ENCODE data around the gene MYO3B.

The MYO3B gene

DNA sequence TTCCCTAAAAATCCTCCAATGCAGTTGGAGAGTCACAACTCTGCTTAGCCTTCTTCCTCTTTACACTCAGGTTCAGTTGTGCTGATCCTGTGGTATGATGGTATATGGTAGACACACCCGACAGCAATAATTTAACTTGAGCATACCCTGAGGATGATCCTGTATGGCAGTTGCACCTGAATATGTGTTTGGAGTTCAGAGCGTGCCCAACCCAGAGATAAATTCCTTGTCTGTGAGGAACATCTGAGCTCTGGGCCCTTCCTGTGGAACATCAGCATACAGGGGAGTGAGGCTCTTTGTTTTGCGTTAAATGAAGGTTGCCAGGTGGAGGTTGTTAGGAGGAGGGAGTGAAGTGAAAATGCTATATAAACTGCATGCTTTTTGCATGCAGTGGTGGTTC, 187.7 kb downstream of the MYO3B start:
- H3K36me3 ChIP-seq = no peaks in the 10 kb centered on the region
- H3K9me3 ChIP-seq (replicated peaks in 1 of 11) = no peaks in the 10 kb centered on the region
- no peak overlapping the region for H3K9ac ChIP-seq
- no peak for TF ChIP-seq Cebpa-rat (IDR thresholded peaks at IDR 0.05)
- no peak overlapping the region for H3K4me2 ChIP-seq
- H4K20me1 ChIP-seq = no peaks in the 10 kb centered on the region; a peak in 1 of 22 replicates
- H3K4me1 ChIP-seq = peaks cover 0 to 14% (median 6%) of the 10 kb centered on the region in 10 experiments; a peak in 13 of 20 replicates
- peaks cover 0 to 75% (median 0%) of the 10 kb centered on the region in 11 experiments; a peak in 8 of 22 replicates for H3K27me3 ChIP-seq
- no peak overlapping the region for H3K27ac ChIP-seq
- no peak overlapping the region for H3K4me3 ChIP-seq

DNA sequence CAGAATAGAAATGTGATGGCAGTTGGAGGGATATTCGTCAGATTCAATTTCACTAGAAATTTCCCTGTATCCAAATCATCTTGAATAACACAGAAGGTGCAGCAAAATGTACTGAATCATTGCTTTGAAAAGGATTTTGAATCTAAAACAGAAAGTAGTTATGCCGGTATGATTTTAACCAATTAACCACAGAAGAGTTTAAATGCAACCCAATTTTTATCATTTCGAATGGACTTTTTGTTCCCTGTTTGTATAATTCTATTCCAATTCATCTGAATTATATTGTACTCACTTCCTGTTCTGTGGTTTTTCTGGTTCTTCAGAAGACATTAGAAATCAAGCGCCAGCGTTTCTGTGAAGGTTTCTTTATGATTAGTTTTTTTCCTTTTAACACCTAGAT, 190.4 kb downstream of the MYO3B start:
- H3K27ac ChIP-seq = no peak overlapping the region
- peaks cover 0 to 17% (median 11%) of the 10 kb centered on the region in 10 experiments; a peak in 14 of 20 replicates for H3K4me1 ChIP-seq
- H3K36me3 ChIP-seq = no peaks in the 10 kb centered on the region
- TF ChIP-seq Cebpa-rat (IDR thresholded peaks at IDR 0.05) = no peak
- H3K4me3 ChIP-seq = no peak overlapping the region
- H3K4me2 ChIP-seq = peak overlapping the region in 2 of 11 experiments; percentile 8 to 11; a peak in 2 of 22 replicates
- H3K9ac ChIP-seq = no peak overlapping the region
- no peaks in the 10 kb centered on the region for H3K9me3 ChIP-seq (replicated peaks in 1 of 11)
- H3K27me3 ChIP-seq = peaks cover 0 to 84% (median 0%) of the 10 kb centered on the region in 11 experiments; a peak in 7 of 22 replicates
- H4K20me1 ChIP-seq = no peaks in the 10 kb centered on the region; a peak in 1 of 22 replicates

DNA sequence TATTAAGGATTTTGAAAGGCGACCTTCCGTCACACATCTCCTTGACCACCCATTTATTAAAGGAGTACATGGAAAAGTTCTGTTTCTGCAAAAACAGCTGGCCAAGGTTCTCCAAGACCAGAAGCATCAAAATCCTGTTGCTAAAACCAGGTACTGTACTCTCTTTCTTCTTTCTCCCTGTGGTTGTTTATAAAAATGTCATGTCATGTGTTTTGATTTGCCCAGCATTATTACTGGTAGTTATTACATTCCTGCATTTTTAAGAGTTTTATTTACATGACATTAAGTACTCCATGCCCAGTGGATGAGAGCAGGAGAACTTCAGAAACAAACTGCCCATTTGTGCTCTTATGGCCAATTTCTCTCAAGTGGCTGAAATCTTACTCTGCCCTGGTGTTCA, 191.3 kb downstream of the MYO3B start:
- H3K27ac ChIP-seq = no peak overlapping the region
- H3K9me3 ChIP-seq (replicated peaks in 1 of 11) = no peaks in the 10 kb centered on the region
- no peak for TF ChIP-seq Cebpa-rat (IDR thresholded peaks at IDR 0.05)
- H3K9ac ChIP-seq = no peak overlapping the region
- no peaks in the 10 kb centered on the region for H3K36me3 ChIP-seq
- peaks cover 0 to 17% (median 11%) of the 10 kb centered on the region in 10 experiments; a peak in 14 of 20 replicates for H3K4me1 ChIP-seq
- H3K4me2 ChIP-seq = no peak overlapping the region
- H3K4me3 ChIP-seq = no peak overlapping the region
- no peaks in the 10 kb centered on the region; a peak in 1 of 22 replicates for H4K20me1 ChIP-seq
- peaks cover 0 to 83% (median 0%) of the 10 kb centered on the region in 11 experiments; a peak in 7 of 22 replicates for H3K27me3 ChIP-seq

GRCh38 chr2:170369894-170370293, 191.9 kb downstream of the MYO3B start:
- H3K27ac ChIP-seq = no peak overlapping the region

DNA sequence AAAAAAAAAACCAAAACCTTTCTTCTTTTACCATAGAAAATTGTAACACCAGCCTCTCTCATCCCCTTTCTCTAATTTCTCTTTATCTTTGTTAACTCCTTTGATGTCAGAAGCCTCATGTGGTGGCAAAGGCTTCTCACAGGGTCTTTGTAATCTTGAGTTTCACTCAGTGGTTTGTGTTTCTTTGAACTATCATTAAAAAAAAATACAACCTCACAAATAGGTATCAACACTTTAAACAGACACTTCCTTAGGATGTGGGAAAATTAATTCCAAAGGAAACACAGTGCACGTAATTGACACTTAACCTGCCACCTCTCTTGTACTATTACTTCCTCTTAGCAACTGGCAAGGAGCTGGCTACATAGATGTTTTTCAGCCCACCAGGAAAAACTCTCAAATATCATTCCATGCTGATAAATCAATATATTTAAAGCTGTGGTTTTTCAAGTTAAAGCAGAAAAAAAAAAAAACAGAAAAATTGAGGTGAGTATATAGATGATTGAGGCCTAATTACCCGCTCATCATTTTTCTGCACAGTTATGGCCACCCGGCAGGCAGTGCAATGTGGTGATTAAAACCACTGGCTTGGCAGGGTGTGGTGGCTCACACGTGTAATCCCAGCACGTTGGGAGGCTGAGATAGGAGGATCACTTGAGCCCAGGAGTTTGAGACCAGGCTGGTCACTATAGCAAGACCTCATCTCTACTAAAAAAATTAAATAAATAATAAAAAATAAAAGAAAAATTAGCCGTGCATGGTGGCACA, 193.5 kb downstream of the MYO3B start:
- Histone ChIP-seq H3K36me3 (no peaks in the 10 kb centered on the region), H3K27me3 (peaks cover 0 to 77% (median 0%) of the 10 kb centered on the region in 11 experiments; a peak in 6 of 22 replicates), H3K4me3 (no peak overlapping the region), H4K20me1 (no peaks in the 10 kb centered on the region; a peak in 1 of 22 replicates), H3K4me2 (peak overlapping the region in 8 of 11 experiments; percentile 31 to 51 (median 39); a peak in 12 of 22 replicates), H3K4me1 (peaks cover 0 to 17% (median 11%) of the 10 kb centered on the region in 10 experiments; a peak in 14 of 20 replicates), H3K9ac (no peak overlapping the region), H3K9me3 (replicated peaks in 1 of 11) (no peaks in the 10 kb centered on the region), H3K27ac (no peak overlapping the region)
- no peak for TF ChIP-seq Cebpa-rat (IDR thresholded peaks at IDR 0.05)

More at GRCh38 chr2:170369894-170370293, 191.9 kb downstream of the MYO3B start:
- Histone ChIP-seq H3K9me3 (replicated peaks in 1 of 11) (no peaks in the 10 kb centered on the region), H3K9ac (no peak overlapping the region), H3K4me2 (0 out of 22 replicates have a peak overlapping the region, but pooled peaks of 2 of the 11 experiments have one; percentile 4 to 39), H3K4me1 (peaks cover 0 to 17% (median 11%) of the 10 kb centered on the region in 10 experiments; a peak in 14 of 20 replicates), H3K36me3 (no peaks in the 10 kb centered on the region), H3K27me3 (peaks cover 0 to 83% (median 0%) of the 10 kb centered on the region in 11 experiments; a peak in 6 of 22 replicates), H3K4me3 (no peak overlapping the region), H4K20me1 (no peaks in the 10 kb centered on the region; a peak in 1 of 22 replicates)
- no peak for TF ChIP-seq Cebpa-rat (IDR thresholded peaks at IDR 0.05)

DNA sequence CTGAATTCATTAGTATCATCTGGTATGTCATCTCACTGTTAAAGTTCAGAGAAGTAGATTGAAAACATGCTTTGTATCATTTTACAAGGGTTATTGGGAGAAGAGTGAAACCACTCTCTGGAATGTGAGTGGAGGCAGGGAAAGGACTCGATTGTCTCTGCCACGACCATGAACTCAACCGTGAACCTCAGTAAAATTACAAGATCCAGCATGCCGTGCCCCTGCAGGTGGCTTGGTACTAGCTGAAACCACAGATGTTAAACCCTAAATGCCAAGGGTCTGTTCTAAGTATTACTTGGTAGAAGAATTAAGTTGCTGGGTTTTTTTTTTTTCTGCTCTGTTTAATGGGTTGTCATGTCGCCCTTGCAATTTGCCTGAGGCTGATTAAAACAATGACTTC, 197.2 kb downstream of the MYO3B start:
- peaks cover 0 to 3% (median 0%) of the 10 kb centered on the region in 11 experiments; a peak in 1 of 22 replicates for H4K20me1 ChIP-seq
- no peaks in the 10 kb centered on the region for H3K9me3 ChIP-seq (replicated peaks in 1 of 11)
- peaks cover 0 to 53% (median 0%) of the 10 kb centered on the region in 11 experiments; a peak in 4 of 22 replicates for H3K27me3 ChIP-seq
- TF ChIP-seq Cebpa-rat (IDR thresholded peaks at IDR 0.05) = no peak
- H3K9ac ChIP-seq = no peak overlapping the region
- no peak overlapping the region for H3K4me3 ChIP-seq
- H3K4me1 ChIP-seq = peaks cover 0 to 15% (median 10%) of the 10 kb centered on the region in 10 experiments; a peak in 12 of 20 replicates
- H3K27ac ChIP-seq = no peak overlapping the region
- H3K4me2 ChIP-seq = no peak overlapping the region
- H3K36me3 ChIP-seq = no peaks in the 10 kb centered on the region

DNA sequence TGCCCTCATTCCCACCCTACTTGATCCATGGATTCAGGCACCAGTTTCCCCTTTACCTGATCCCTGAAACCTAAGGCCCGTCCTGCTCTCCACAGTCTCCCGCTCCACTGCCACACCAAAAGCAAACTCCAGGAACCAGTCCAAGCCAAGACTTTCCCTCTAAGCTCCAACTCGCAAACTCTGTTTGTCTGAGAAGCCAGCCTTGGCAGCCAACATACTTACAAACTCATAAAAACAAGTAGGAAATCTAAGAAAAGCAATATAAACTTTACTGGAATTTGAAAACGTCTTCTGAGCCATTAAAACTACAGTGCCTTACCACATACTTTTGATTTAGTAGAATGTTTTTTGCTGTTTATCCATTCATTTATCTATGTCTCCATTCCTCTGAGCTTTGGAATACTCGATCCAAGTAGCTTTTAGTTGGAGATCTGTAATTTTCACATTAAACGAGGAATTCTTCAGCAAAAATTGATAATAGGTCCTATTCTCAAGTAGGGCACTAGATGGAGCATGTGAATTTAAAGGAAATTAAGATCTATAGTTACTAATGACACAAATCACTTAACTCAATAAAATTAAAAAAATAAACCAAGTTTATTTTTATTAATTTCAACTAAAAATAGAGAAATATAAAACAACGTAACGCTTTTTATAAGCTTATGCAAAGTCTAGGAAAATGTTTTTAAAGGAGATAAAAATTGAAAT, 199.7 kb downstream of the MYO3B start:
- no peak overlapping the region for H3K9ac ChIP-seq

DNA sequence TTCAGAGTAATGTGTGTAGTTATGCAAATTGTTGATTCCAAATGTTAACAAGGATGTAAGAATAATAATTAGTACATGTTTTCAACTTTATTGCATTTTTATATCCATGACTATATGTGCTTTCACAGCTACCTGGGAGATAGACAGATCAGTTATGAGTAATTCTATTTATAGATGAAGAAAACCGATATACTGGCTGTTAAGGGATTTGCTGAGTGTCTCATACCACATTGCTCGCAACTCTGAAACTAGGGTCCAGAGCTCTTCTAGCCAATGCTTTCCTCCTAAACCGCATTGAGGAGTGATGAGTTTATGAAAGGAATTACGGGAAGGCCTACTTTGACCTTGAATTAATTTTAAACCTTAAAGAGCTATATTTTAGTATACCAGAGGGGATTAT, 202.3 kb downstream of the MYO3B start:
- Histone ChIP-seq H3K36me3 (no peaks in the 10 kb centered on the region), H3K9ac (no peak overlapping the region), H3K4me1 (no peaks in the 10 kb centered on the region), H4K20me1 (0 out of 22 replicates have a peak, but pooled peaks cover 0 to 3% (median 0%) of the 10 kb centered on the region in 11 experiments), H3K27me3 (peaks cover 0 to 12% (median 0%) of the 10 kb centered on the region in 11 experiments; a peak in 2 of 22 replicates), H3K4me3 (no peak overlapping the region), H3K9me3 (replicated peaks in 1 of 11) (no peaks in the 10 kb centered on the region), H3K4me2 (no peak overlapping the region), H3K27ac (no peak overlapping the region)
- no peak for TF ChIP-seq Cebpa-rat (IDR thresholded peaks at IDR 0.05)

More for the DNA sequence above, 199.7 kb downstream of the MYO3B start:
- no peak overlapping the region for H3K4me3 ChIP-seq
- no peaks in the 10 kb centered on the region for H3K9me3 ChIP-seq (replicated peaks in 1 of 11)
- no peak overlapping the region for H3K27ac ChIP-seq
- H4K20me1 ChIP-seq = 0 out of 22 replicates have a peak, but pooled peaks cover 0 to 3% (median 0%) of the 10 kb centered on the region in 11 experiments
- H3K4me1 ChIP-seq = no peaks in the 10 kb centered on the region
- no peak overlapping the region for H3K4me2 ChIP-seq
- H3K36me3 ChIP-seq = no peaks in the 10 kb centered on the region
- TF ChIP-seq Cebpa-rat (IDR thresholded peaks at IDR 0.05) = no peak
- H3K27me3 ChIP-seq = peaks cover 0 to 37% (median 0%) of the 10 kb centered on the region in 11 experiments; a peak in 4 of 22 replicates

GRCh38 chr2:170381678-170382077, 203.7 kb downstream of the MYO3B start:
- no peaks in the 10 kb centered on the region for H3K4me1 ChIP-seq
- no peak for TF ChIP-seq Cebpa-rat (IDR thresholded peaks at IDR 0.05)
- peaks cover 0 to 8% (median 0%) of the 10 kb centered on the region in 11 experiments; a peak in 2 of 22 replicates for H3K27me3 ChIP-seq

More at GRCh38 chr2:170381678-170382077, 203.7 kb downstream of the MYO3B start:
- Histone ChIP-seq H3K9ac (no peak overlapping the region), H3K27ac (no peak overlapping the region), H4K20me1 (0 out of 22 replicates have a peak, but pooled peaks cover 0 to 3% (median 0%) of the 10 kb centered on the region in 11 experiments), H3K4me3 (no peak overlapping the region), H3K36me3 (no peaks in the 10 kb centered on the region), H3K4me2 (no peak overlapping the region), H3K9me3 (replicated peaks in 1 of 11) (no peaks in the 10 kb centered on the region)
